Activated T-cell treated with anti-CD3 and anti-CD28 coated beads, Interleukin-2, amount 50 U/mL, for 1 hour (primary cell): ENCODE results near the gene SMYD3.
"Not testable (repeated sequence)": the region's sequence is repeated elsewhere in the genome, so short reads cannot be mapped to it uniquely, and the experiment has no call there.

Experiments
- DNase-seq: peaks from one replicate; pipeline ENCODE4 v3.0.0-alpha.2; 2020

Gene SMYD3

DNA sequence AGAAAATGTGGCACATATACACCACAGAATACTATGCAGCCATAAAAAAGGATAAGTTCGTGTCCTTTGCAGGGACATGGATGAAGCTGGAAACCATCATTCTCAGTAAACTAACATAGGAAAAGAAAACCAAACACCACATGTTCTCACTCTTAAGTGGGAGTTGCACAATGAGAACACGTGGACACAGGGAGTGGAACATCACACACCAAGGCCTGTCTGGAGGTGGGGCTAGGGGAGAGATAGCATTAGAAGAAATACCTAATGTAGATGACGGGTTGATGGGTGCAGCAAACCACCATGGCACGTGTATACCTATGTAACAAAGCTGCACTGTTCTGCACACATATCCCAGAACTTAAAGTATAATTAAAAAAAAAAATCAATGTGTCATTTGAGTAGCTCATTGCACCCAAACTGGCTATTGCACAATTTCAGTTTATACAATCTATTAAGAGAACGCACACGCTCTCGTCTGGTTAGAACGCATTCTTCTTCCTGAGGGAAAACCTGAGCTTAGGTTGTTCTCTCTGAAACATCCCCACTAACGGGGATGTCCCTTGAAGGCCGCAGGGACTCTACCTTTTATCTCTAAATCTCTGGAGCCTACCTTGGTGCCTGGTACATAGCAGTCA, 535.9 kb downstream of the SMYD3 start:
- not testable (repeated sequence) for DNase-seq

DNA sequence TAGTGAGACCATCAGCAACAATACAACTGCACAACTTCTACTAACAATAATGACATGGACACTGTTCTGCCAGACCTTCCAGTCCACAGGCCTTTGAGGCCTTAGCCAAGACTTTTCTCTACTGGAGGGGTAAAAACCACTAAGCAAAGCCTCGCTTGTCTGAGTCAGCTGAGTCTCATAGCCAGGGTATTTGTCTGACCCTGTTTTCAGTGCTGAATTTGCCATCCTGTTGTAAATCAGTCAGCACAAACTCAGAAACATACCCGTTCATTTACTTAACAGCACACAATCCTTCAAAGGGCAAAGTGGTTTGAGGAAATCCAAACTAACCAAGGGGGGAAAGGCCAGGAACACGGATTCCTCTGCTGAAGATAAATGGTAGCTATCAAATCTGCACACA, 537.8 kb downstream of the SMYD3 start:
- no peak for DNase-seq

- no peak for DNase-seq
Observed at GRCh38 chr1:245968775-245969174, 538.3 kb downstream of the SMYD3 start.

DNA sequence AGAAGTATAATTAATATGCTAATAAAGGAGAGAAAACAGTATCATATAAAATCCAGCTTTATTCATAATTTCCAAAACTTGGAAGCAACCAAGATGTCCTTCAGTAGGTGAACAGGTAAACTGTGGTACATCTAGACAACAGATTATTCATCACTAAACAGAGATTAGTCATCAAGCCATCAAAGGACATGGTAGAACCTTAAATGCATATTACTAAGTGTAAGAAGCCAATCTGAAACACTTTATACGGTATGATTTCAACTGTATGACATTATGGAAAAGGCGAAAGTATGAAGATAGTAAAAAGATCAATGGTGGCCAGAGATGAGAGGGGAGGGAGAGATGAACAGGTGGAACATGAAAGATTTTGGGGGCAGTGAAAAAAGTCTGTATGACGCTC, 541.7 kb downstream of the SMYD3 start:
- DNase-seq, result no peak

GRCh38 chr1:245963649-245964048, 543.4 kb downstream of the SMYD3 start:
- DNase-seq, result no peak

GRCh38 chr1:245962453-245962852, 544.6 kb downstream of the SMYD3 start:
- DNase-seq, result no peak

DNA sequence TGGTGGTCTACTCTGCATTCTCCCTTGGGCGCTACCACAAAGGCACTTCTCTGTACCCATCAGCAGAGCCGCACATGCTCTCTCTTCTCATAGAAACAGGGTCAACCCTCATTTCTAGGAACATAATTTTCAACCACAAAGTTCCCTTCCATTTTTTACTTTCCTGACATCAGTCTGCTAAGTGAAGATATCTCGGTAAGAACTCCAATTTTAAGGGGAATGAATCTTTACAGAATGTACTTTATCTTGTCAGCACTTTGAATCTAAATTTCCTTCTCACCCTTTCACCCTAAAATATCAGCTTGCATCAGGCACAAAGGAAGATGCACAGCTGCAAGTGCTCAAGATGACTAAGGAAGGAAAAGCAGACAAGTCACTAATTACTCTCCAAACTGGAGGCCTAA, 545.9 kb downstream of the SMYD3 start:
- no peak for DNase-seq

DNA sequence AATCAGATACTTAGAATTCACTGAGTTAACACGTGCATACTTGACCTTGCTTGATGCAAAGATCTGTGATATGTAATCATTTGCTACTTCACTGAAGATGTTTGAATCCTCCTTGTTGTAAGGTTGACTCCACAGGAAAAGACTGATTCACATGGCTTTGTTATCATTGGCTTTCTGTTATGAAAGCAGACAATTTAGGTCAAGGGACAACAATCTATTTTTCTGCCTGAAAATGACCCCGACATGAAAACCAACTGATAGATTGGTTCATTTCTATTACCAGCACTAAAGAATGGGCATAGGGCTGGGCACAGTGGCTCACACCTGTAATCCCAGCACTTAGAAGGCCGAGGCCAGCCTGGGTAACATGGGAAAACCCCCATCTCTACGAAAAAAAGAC, 546.9 kb downstream of the SMYD3 start:
- DNase-seq, result no peak

- DNase-seq, result no peak
Observed at GRCh38 chr1:245958016-245958415, 549.1 kb downstream of the SMYD3 start.

GRCh38 chr1:245957427-245957826, 549.7 kb downstream of the SMYD3 start:
- DNase-seq, result no peak

DNA sequence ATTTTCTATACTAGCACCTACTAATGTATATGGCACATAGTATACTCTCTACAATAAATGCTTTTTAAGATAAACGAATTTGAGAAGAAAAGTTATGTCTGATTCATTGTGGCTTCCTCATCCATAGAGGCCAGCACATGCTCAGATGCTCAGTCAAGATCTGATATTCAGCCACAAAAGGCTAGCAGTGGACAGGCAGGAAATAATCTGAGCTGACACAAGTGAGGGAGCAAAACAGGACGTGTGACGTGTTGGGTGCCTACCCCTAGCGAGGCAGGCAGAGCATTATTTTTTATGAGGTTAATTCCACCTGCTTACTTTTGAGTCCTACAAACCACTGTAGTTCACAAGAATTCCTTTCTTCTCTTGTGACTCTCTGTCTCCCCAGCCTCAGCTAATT, 550.9 kb downstream of the SMYD3 start:
- DNase-seq, result peak; percentile 29

DNA sequence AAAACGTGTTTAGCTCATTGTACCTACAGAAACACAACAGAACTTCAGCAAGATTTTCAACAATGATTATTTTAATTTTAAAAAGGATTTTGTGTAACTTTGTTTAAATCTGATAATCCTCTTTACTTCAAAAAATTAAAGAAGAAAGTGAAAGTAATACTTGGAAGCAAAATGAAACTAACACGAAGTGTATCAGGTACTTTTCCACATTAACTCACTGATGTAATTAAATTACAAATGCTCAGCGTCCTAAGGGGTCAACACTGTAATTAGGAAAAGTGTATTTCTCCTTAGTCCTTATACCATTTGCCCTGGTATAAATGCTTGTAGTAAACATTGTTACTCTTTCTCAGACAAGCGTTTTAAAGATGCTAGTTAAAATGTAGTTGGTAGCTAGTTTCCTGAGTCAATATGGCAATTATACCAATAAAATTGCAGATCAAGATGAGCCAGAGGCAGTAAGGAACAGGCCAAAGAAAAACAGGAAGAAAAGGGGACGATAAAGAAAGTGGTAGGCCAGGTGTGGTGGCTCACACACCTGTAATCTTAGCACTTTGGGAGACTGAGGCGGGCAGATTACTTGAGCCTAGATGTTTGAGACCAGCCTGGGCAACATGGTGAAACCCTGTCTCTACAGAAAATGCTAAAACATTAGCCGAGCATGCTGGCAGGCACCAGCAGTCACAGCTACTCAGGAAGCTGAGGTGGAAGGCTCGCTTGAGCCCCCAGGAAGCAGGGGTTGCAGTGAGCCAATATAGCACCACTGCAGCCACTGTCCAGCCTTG, 553.0 kb downstream of the SMYD3 start:
- DNase-seq, result no peak

DNA sequence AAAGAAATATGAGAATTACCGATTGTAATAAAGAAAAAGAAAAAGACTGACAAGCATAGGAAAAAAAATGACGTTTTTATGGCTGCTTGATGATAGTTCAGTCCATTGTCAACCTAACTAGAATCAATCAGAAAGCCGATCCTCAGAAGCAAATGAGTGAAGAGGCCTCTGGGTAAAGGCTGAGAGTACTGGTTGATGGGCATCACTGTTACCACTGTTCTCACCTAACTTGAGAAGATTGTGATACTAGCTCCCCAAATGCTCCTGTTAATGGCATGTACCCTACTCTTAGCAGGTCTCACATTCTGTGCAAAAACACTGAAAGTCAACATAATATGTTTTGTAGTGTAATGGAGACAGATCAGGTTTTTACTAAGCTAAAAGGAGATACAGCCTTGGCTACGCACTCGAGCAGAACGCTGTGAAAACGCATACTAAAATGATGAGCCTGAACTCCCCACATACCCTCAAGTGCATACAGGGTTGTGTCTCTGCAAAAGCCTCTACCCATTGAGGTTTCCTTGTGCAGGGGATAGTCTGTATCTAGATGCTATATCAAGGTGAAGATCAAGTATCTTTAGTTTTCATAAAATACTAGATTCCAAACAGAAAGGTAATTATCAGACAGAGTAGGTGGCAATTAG, 554.6 kb downstream of the SMYD3 start:
- DNase-seq, result no peak

DNA sequence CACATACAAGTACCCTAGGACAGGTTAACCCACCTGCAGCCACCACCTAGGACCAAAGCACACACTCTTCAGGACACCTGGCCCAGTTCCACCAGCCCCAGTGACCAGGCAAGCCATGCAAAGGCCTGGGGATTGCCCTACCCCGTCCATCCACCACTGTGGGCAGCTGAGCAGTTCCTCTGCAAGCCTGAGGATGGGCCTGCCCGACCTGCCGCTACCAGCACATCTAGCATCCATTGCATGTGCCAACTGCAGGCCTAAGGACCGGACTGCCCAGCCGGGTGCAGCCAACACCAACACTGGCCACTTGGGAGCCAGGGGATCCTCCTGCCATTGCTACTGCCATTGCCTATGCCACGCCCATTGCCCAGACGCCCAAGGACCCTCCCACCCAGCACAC, 558.3 kb downstream of the SMYD3 start:
- DNase-seq, result no peak

GRCh38 chr1:245946905-245947304, 560.2 kb downstream of the SMYD3 start:
- DNase-seq, result no peak

- DNase-seq, result not testable (repeated sequence)
Observed at GRCh38 chr1:245945136-245945535, 561.9 kb downstream of the SMYD3 start.

DNA sequence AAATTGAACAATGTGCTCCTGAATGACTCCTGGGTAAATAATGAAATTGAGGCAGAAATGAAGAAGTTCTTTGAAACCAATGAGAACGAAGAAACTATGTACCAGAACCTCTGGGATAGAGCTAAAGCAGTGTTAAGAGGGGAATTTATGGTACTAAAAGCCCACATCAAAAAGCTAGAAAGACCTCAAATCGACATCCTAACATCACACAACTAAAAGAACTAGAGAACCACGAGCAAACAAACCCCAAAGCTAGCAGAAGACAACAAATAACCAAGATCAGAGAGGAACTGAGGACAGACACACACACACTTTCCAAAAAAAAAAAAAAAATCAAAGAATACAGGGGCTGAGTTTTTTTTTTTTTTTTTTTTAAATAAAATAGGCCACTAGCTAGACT, 564.2 kb downstream of the SMYD3 start:
- DNase-seq, result no peak

- DNase-seq, result not testable (repeated sequence)
Observed at GRCh38 chr1:245941771-245942170, 565.3 kb downstream of the SMYD3 start.

- no peak for DNase-seq
Observed at GRCh38 chr1:245939756-245940345, 567.2 kb downstream of the SMYD3 start.

DNA sequence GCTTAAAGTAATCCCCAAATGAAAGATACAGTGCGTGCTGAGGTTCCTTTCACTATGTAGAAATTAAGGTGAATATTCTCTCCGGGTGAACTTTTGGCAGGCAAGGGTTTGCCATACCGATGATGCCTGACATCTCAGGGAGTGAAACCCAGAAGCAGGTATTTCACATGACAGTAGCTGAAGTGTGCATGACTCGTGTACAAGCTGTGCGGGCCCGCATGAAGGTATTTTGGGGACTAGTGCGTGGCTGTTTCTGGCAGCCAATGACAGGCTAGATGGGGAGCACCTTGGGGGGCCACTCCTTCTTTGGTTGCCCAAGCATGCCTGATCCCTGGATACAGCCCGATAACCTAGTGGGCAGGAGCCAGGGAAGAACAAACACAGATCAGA, 569.0 kb downstream of the SMYD3 start:
- no peak for DNase-seq

DNA sequence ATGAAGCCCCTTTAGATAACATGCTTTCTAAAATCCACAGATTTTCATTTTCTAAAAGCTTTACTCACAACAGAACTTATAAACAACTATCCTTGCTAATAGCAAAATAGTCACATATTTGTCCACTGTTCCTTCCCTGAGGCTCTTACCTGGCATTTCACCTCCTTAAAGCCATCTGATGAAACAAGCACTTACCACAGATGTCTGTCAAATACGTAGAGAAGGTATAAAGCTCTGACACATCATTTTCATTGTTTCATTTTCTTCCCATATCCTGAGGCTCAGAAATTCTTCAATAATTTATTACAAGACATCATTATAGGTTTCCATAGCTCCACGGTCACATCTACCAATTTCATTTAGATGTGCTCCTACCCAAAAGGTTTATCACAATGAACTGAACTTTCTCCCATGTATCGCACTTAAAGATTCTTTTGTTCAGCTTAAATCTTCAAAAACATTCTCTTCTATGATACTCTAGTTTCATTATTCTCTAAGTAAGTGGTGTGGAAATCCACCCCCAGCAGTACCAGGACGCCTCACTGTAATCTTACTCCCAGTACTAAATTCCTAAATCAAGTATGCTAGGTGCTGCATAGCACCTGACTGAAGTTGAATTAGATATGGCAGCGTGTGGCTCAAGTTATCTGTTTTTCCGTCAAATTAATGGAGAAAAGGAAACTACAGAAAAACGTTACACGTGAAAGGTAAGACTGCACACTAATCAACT, 569.6 kb downstream of the SMYD3 start:
- no peak for DNase-seq

DNA sequence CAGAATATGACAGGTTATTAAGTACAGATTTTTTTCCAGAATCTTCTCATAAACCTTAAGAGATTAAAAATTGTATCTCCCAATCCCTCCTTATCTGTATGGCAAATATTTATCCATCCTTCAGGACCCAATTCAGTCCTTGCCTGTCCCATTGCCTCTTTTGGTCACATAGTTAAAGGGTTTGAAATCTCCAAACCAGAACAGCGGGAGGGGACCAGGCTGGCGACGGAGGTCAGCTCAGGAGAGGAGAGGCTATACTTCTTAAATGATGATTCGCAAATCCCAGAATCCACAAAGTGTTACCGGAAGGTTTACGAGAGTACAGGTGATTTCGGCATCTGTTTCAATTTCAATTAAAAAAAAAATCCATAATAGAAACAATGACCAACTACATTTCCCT, 572.7 kb downstream of the SMYD3 start:
- no peak for DNase-seq

- DNase-seq, result no peak
Observed at GRCh38 chr1:245933431-245934045, 573.5 kb downstream of the SMYD3 start.
